IPS DF 4.7 (cell line): ENCODE results near the gene ZNF778.
"Not testable (repeated sequence)": the region's sequence is repeated elsewhere in the genome, so short reads cannot be mapped to it uniquely, and the experiment has no call there.

ENCODE experiments used
- DNase-seq: peaks from one replicate; pipeline ENCODE4 v3.0.0-alpha.2; 2013; ENCODE audit warnings: low spot score; ENCODE audit errors: extremely low read depth

The ZNF778 gene

DNA sequence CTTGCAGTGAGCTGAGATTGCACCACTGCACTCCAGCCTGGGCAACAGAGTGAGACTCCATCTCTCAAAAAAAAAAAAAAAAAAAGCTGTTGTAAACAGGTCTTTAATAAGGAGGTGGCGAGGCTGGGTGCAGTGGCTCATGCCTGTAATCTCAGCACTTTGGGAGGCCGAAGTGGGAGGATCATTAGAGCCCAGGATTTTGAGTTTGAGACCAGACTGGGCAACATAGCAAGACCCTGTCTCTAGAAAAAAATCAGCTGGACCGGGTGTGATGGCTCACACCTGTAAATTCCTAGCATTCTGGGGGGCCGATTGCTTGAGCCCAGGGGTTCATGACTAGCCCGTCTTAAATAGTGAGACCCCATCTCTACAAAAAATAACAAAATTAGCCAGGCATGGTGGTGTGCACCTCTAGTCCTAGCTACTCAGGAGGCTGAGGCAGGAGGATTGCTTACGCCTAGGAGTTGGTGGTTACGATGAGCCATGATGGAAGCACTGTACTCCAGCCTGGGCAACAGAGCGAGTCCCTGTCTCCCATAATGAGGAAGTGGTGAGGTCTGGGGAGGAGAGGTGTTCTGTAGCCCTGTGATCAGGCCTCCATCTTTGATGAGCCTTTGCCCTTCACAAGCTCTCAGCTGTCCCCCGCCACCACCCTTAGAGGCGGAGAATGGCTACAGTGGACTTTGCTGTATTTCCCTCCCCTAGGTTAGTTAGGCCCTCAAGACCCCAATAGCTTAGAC lies 36.2 kb downstream of the ZNF778 start:
- no peak for DNase-seq

DNA sequence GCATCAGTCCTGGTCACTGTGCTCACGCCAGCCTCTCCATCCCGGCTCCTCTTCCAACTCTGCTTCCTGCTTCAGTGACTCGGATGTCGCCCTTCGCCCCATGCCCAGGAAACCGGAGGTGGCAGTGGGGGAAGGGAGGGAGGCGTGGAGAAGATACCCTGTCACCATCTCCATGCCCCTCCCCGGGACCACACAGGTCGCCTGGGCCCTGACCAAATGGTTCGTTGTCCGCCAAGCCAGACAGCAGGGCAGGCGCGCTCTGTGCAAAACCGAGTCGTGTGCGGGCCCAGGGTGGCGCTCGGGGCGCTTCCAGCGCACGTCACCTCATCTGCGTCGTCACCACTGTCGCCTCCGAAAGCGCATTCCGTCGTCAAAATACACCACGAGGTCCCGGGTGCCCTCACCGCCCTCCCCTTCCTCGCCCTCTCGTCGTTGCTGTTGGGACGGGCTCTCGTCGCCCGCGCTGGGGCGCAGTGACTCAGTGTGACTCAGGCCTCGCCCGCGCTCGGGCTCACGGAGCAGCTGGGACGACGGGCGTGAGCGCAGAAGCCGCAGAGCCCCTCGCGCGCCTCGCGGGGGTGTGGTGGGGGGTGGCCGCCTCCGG lies 39.2 kb downstream of the ZNF778 start:
- no peak for DNase-seq

- DNase-seq, result no peak
Measured at GRCh38 chr16:89257281-89257731, 39.8 kb downstream of the ZNF778 start.

DNA sequence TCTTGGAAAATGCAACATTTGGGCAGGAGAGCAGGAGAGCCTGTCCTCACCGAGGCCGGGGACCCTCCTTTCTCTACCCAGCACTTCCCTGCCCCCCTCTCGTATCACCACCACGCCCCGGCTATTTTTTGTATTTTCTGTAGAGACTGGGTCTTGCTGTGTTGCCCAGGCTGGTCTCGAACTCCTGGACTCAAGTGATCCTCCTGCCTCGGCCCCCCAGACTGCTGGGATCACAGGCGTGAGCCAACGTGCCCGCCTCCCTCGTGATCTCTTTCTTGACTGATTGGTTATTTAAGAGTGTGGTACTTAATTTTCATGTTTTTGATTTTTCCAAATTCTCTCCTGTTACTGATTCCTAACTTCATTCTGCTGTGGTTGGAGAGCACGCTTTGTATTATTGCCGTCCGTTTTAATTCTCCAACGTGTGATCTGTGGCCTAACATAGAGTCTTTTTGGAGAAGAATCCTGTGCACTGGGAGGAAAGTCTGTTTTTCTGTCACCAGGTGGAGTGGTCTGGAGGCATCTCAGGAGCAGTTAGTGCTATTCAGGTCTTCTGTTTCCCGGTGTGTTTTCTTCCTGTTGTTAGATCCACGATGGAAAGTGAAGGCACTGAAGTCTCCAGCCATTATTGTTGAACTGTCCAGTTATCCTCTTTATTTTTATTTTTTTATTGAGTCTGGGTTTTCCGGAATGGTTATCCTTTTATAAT lies 40.4 kb downstream of the ZNF778 start:
- no peak for DNase-seq

DNA sequence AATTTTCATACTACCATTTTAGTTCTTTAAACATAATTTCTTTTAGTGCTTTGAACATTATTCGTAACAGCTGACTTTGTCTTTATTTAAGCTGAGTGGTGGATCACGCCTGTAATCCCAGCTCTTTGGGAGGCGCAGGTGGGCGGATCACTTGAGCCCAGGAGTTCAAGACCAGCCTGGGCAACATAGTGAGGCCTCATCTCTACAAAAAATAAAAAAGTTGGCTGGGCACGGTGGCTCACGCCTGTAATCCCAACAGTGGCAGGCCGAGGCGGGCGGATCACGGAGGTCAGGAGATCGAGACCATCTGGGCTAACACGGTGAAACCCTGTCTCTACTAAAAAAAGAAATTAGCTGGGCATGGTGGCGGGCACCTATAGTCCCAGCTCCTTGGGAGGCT lies 42.4 kb downstream of the ZNF778 start:
- not testable (repeated sequence) for DNase-seq

DNA sequence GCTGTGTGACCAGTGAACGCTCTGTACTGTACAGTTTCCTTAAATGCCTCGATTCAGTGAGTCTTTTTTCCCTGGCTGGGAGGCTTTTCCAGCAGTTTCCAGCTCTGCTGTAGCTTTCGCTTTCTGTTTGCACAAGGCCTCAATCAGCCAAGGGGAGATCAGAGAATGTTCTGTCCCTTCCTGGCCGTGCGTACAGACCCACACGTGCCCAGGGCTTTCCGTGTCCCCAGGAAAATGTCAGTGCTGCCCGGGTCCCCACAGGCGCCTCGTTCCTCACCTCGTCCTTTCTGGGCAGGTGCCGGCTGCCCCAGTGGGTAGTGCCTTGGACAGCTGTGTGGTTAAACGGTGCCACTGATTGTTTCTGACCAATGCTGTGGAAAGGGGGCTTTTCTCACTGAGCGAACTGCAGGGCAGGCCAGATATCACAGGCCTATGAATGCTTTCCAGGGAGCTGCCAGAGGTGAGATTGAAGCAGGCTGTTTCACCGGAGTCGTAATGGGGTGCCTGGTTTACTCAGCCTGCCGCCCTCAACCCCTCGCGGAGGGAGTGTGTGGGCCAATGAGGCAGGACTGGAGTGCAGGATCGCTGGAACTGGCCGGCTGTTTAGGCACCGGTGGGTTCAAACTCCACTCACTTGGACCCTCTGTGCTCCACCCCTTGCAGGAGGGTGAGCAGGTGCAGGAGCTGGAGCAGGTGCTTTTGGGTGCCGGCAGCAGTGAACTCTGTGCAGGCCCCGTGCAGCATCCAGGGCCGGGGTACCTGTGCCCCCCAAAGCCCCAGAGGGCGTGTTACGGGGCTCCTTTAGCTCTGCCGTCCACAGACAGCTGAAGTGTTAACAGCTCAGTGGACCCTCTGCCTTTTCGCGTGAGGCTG lies 44.4 kb downstream of the ZNF778 start:
- no peak for DNase-seq

DNA sequence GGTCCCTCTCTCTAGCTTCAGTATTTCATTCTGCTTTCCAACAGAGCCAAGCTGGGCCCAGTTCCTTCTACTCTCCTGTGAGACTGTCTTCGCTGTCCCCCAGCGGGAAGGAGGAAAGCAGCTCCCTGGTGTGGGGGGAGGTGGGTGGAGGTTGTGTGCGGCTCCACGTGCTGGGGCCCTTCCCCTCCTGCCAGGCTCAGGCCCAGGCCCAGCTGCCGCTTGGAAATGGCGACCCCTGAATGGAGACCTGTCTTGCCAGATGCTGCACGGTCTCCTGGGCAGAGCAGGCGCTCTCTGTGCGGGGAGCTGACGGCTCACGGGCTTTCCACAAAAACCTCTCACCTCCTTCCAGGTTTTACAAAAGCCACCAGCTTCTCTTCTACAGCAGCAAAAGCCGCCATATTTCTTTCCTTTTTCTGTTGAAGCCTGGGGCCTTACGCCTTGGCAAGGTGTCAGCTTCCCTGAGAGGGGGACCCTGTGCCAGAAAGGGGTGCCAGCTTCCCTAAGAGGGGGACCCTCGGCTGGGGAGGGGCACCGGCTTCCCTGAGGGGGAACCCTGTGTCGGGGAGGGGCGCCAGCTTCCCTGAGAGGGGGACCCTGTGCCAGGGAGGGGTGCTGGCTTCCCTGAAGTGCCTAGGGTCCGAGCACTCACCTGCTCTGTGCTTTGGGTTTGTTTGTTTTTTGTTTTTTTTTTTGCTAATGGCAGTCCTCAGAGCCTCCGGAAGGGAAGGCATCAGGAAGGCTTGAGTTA lies 47.5 kb downstream of the ZNF778 start:
- no peak for DNase-seq

- DNase-seq, result no peak
Measured at GRCh38 chr16:89265647-89266046, 48.1 kb downstream of the ZNF778 start.

DNA sequence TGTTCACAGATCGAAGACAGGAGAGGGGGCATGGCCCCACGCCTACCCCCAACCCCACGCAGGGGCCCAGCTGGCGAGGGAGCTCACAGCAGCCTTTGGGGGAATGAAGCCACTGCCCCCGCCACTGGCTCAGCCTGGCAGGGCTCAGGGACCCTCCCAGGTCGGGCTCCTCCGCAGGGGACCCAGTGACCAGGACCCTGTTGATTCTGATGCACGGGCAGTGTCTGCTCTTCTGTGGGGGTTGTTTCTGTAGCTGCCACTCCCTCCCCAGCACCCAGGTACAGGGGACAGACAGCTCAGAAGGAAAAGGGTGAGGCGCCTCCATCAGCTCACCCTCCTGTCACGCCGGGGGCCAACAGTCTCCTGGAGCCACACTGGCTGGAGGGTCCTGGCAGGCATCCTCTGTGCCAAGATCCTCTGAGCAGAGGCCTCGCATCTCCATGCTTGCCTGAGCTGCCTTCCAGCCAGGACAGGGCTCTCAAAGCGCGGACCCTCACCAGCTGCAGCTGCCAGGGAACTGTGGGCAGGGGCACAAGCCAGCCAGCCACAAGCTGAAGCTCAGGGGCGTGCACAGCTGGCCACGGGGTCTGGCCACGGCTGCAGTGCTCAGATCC lies 49.1 kb downstream of the ZNF778 start:
- no peak for DNase-seq

DNA sequence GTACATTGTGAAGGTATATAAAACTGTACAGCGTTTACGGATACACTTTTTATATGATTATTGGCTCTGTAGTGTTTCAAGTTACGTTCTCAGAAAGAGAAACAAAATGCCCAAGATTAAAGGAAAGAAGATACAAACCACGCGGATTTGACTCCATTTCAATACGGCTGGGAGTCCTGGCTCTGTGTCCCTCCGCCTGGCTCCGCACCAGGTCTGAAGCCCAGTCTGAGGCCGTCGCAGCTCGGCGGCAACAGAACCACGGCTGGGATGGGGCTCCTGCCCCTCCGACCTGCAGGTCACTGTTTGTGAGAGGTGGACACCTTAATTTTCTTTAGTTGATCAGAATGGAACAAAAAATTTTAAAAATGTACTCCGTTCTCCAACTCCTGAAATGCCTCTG lies 50.2 kb downstream of the ZNF778 start:
- not testable (repeated sequence) for DNase-seq

GRCh38 chr16:89268585-89268984 lies 51.1 kb downstream of the ZNF778 start:
- no peak for DNase-seq

DNA sequence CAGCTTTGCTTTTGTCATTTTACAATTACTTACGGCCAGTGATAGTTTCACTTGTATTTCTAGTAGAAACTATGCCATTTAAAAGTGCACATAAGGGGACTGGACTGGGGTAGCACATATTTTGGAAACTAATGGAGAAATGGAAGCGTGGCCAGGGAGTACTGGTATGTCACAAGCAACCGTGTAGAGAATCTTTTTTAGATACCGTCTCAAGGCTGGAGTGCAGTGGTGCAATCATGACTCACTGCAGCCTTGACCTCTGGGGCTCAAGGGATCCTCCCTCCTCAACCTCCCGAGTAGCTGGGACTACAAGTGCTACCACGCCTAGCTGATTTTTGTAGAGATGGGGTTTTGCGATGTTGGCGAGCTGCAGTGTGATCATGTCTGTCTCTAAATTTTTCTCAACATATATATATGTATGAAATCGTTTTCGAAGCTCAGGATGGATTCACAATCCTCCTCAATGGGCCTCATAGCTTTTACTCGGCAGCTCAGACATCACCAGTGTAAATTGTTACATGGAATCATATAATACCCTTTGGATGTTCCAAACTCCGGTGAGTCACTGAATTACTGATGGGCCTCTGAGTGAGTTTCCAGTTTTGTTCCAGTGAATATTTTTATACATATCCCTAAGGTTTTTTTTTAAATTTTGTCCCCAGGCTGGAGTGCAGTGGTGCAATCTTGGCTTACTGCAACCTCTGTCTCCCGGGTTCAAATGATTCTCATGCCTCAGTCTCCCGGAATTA lies 51.7 kb downstream of the ZNF778 start:
- DNase-seq, result no peak

DNA sequence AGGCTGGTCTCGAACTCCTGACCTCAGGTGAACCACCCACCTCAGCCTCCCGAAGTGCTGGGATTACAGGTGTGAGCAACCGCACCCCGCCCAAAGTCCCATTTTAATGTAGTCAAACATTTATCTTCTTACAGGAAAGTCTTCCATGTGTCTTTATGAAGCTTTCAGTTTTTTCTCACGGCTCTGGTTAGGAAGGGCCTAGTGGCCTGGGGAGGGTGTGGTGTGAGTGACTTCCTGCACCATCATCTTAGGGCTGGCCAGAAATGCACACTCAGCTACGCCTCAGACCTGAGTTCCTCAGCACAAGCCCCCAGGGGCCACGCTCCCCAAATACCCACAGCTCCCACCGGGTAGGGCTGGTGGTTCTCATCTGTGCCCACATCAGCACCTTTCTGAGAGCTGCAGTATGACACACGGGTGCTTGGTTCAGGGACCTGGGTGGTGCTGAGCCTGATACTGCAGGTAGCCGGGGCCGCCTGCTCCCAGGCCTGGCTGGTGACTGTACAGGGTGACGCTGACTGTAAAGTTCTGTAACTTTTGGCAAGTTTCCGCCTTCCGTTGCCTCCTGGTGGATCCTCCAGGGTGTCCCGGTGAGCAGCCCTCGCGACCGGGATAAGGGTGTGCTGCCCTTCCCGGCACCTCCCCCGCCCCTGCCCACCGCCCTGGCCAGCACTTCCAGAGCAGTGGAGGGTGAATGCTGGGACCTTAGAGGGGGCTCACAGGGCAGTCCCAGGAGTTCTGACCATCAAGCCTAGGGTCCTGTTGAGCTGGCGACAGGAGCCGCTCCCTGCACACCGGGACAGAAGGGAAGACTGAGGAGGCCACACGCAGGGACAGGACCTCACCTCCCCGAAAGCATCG lies 52.5 kb downstream of the ZNF778 start:
- DNase-seq, result no peak

DNA sequence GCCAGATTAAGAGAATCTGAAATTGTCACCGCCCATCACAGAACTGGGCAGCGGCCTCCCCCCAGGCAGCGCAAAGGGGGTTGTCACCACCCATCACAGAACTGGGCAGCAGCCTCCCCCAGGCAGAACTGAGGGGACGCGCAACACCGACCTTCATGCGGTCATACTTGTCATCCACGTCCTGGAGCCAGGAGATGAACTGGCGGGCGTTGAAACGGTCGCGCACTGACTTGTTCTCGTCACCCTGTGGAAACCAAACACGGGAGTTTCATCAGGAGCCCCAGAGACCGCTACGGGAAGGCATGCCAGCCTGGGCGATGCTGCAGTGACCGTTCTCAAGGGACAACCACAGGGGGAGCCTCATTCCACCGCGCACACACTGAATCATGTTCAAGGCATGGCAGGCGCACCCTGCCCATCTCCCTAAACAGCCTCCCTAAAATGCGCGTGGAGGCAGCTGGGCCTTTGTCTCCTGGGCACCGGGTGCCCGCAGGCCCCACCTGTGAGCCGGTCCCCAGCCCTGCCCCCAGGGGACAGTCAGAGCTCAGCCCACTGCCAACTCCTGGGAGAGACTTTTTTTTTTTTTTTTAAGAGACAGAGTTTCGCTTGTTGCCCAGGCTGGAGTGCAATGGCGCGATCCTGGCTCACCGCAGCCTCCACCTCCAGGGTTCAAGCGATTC lies 53.3 kb downstream of the ZNF778 start:
- DNase-seq, result no peak

DNA sequence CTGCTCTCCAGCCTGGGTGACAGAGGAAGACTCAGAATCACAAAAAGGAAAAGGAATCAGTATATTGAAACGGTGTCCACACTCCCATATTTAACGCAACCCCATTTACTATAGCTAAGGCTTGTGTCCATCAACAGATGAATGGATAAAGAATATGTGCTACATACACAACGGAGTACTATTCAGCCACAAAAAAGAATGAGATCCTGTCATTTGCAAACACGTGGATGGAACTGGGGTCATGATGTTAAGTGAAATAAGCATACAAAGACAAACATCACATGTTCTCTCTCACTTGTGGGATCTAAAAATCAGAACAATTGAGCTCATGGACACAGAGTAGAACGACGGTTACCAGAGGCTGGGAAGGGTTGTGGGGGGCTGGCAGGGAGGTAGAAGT lies 55.1 kb downstream of the ZNF778 start:
- no peak for DNase-seq

DNA sequence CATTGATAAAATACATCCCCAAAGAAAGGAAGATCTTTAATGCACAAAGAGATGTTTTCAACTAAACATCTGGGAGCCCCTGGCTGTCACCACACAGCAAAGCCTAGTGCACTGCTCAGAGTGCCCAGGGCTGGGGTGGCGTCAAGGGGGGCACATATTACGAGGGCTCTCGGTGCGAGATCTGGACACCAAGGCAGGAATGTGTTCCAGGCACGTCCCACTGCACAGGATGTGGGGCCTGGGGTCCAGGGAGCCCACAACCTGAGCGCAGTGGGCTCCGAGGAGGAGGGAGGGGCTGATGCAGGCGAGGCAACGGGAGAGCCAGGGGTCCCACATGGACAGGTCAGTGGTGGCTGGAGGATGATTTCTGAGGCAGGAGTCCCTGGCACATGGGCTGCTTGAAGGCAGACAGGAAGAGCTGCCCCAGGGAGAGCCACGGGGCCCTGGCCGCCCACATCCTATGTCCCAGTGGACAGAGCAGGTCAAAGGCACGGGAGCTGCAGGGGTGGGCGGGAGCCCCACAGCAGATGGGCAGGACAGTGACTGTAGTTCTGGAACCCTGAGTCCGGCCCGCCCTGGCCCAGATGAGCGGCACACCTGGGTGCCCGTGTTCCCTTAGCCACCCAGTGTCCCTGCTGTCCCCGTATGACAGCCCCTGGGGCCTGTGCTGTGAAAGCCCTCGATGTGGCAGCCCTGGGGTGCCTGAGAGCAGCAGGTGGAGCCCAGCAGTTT lies 56.4 kb downstream of the ZNF778 start:
- DNase-seq, result no peak

GRCh38 chr16:89274561-89275283 lies 57.2 kb downstream of the ZNF778 start:
- no peak for DNase-seq
